K562 (cell line): ENCODE data around the gene ANKRD45.

Source experiments
- CBX2 ChIP-seq: fragments of 200-600 bp; sonication (generic); IDR thresholded peaks from one replicate; pipeline ENCODE4 v1.6.1; 2012; ENCODE audit warnings: mild to moderate bottlenecking, low read length, inconsistent platforms; ENCODE audit not compliant: insufficient read depth, poor library complexity, severe bottlenecking
- FOXM1 ChIP-seq, 2 experiments: fragments of 450-650 bp in 1 of 2; sonication (generic) in 1 of 2; formaldehyde crosslinking in 1 of 2; IDR thresholded peaks; 2 replicates each; pipeline versions ENCODE4 v1.6.1 to v1.9.0; 2017 to 2022; ENCODE audit warnings: low read depth in 2 of 2, mild to moderate bottlenecking in 2 of 2, missing genetic modification reagents in 1 of 2, moderate library complexity in 1 of 2
- NFYB ChIP-seq: IDR thresholded peaks from 2 replicates; pipeline ENCODE4 v1.6.1; 2011; ENCODE audit warnings: mild to moderate bottlenecking, moderate library complexity; ENCODE audit not compliant: insufficient read length; ENCODE audit errors: extremely low read depth
- POLR2AphosphoS5 ChIP-seq: IDR thresholded peaks from 2 replicates; pipeline ENCODE4 v1.6.1; 2011; ENCODE audit warnings: mild to moderate bottlenecking, low read depth, low read length, moderate library complexity; ENCODE audit not compliant: control insufficient read depth, insufficient read depth
- SMARCB1 ChIP-seq: IDR thresholded peaks from 2 replicates; pipeline ENCODE4 v1.6.1; 2011; ENCODE audit warnings: improper control_type of control experiment, low read depth; ENCODE audit not compliant: insufficient read length
- SOX6 ChIP-seq: fragments of 450-650 bp; IDR thresholded peaks from 2 replicates; pipeline ENCODE4 v1.6.1; 2014; ENCODE audit warnings: mild to moderate bottlenecking
- ZFX ChIP-seq: sonication (generic); formaldehyde crosslinking; IDR thresholded peaks from 2 replicates; pipeline ENCODE4 v1.8.0; 2022; ENCODE audit warnings: mild to moderate bottlenecking, missing genetic modification reagents, moderate library complexity
- ZKSCAN1 ChIP-seq: fragments of 150-350 bp; IDR thresholded peaks from 2 replicates; pipeline ENCODE4 v1.6.1; 2016; ENCODE audit warnings: low read depth, low read length
- ZNF766 ChIP-seq: fragments of 200-800 bp; sonication (Bioruptor generic); conservative IDR thresholded peaks from 2 replicates; pipeline ENCODE4 v1.6.1; 2016; ENCODE audit warnings: missing genetic modification characterization, missing compliant biosample characterization
- TF ChIP-seq, protein P1 (sequence below), 3 experiments: IDR thresholded peaks in 2 of 3; conservative IDR thresholded peaks in 1 of 3; 2 replicates each; pipeline ENCODE4 v1.5.1; 2011 to 2012; ENCODE audit warnings: low read length in 3 of 3, mild to moderate bottlenecking in 3 of 3, control low read depth in 2 of 3, improper control_type of control experiment in 1 of 3, inconsistent platforms in 1 of 3, low read depth in 1 of 3, mixed read lengths in 1 of 3, moderate library complexity in 1 of 3; ENCODE audit not compliant: insufficient read depth in 2 of 3

DNA sequence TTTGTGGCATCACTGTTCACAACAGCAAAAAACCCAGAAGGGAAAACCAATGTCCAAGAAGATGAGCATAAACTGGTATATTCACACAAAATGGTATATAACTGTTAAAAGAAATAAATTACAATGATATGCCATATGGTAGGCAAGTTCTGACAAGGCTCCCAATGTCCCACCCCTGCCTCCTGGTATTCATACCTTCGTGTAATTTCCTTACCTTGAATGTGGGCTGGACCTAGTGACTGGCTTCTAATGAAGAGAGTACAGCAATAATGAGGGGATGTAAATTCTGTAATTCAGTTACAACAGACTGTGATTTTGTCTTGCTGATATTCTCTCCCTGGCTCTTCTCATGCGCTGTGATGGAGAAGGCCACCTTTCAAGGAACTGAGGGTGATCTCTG is 9.3 kb downstream of the ANKRD45 start:
- TF ChIP-seq NFYB, result no peak
- no peak for TF ChIP-seq POLR2AphosphoS5
- no peak for TF ChIP-seq SOX6
- TF ChIP-seq ZKSCAN1, result no peak
- TF ChIP-seq CBX2, result no peak
- TF ChIP-seq SMARCB1, result no peak
- no peak for TF ChIP-seq ZNF766
- TF ChIP-seq, protein P1, sequence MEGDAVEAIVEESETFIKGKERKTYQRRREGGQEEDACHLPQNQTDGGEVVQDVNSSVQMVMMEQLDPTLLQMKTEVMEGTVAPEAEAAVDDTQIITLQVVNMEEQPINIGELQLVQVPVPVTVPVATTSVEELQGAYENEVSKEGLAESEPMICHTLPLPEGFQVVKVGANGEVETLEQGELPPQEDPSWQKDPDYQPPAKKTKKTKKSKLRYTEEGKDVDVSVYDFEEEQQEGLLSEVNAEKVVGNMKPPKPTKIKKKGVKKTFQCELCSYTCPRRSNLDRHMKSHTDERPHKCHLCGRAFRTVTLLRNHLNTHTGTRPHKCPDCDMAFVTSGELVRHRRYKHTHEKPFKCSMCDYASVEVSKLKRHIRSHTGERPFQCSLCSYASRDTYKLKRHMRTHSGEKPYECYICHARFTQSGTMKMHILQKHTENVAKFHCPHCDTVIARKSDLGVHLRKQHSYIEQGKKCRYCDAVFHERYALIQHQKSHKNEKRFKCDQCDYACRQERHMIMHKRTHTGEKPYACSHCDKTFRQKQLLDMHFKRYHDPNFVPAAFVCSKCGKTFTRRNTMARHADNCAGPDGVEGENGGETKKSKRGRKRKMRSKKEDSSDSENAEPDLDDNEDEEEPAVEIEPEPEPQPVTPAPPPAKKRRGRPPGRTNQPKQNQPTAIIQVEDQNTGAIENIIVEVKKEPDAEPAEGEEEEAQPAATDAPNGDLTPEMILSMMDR (IDR thresholded peaks at IDR 0.05 in 2 of 3, conservative IDR thresholded peaks at IDR 0.05 in 1 of 3; ENCODE audit: insufficient read depth in 2 of 3, low read depth in 1 of 3, low read length in 3 of 3), result no peak
- TF ChIP-seq ZFX (CRISPR knock-in tag), result no peak
- no peak for TF ChIP-seq FOXM1 (IDR thresholded peaks at IDR 0.05; ENCODE audit: low read depth)
- no peak for TF ChIP-seq FOXM1 (CRISPR knock-in tag; IDR thresholded peaks at IDR 0.05; ENCODE audit: low read depth)
